ENCODE results near the gene SUSD3. TPM values are rescaled to one million over a fixed set of nuclear protein-coding genes. Genes with fewer than 3 reads are reported as not detected.

Gene SUSD3
- total RNA-seq, 1 experiment from 2014 or later, result 9.0 TPM

GRCh38 chr9:93037476-93037971 is 21.0 kb upstream of the SUSD3 start:
- no peak overlapping the region; the same call in 1 of the 2 replicates for H3K14ac ChIP-seq (ENCODE audit: insufficient read depth, low read length)
- H2BK120ac ChIP-seq (ENCODE audit: low read depth, low read length, poor library complexity, severe bottlenecking), result no peak overlapping the region
- no peak overlapping the region for H2AFZ ChIP-seq (ENCODE audit: low read length)
- no peaks in the 10 kb centered on the region for H3K23me2 ChIP-seq (ENCODE audit: insufficient read length, low read depth, low read length, poor library complexity, severe bottlenecking)
- no peak overlapping the region for H3K27ac ChIP-seq (ENCODE audit: insufficient read length, low read depth, low read length)
- no peak overlapping the region for H2BK15ac ChIP-seq (ENCODE audit: low read depth, low read length)
- H4K5ac ChIP-seq (ENCODE audit: insufficient read length, low read depth, low read length), result no peak overlapping the region
- H2BK12ac ChIP-seq (ENCODE audit: insufficient read length, low read depth, low read length), result no peak overlapping the region
- no peaks in the 10 kb centered on the region for H4K20me1 ChIP-seq (ENCODE audit: control insufficient read depth, insufficient read depth, insufficient read length)
- H3K27me3 ChIP-seq (ENCODE audit: insufficient read depth, low read length), result no peaks in the 10 kb centered on the region
- Mint-ChIP-seq H3K4me3 (no peak overlapping the region), H3K9me3 (peaks cover 0 to 7% of the 10 kb centered on the region in 2 experiments; a peak in 1 of 5 replicates), H3K4me1 (peaks cover 6 to 24% of the 10 kb centered on the region in 2 experiments), H3K27ac (no peak overlapping the region), H3K36me3 (ENCODE audit: insufficient read depth in 1 of 3, low read depth in 3 of 3) (no peaks in the 10 kb centered on the region), H3K27me3 (ENCODE audit: low read depth) (peaks cover 2% of the 10 kb centered on the region)
- no peak overlapping the region for H3K4ac ChIP-seq (ENCODE audit: low read depth, low read length)
- H2BK5ac ChIP-seq (ENCODE audit: insufficient read length, low read length), result no peak overlapping the region
- H2AK5ac ChIP-seq (ENCODE audit: insufficient read length, low read length), result no peak overlapping the region
- no peak overlapping the region for H3K23ac ChIP-seq (ENCODE audit: insufficient read length, low read depth, low read length)
- no peak overlapping the region for H4K8ac ChIP-seq (replicated peaks; ENCODE audit: insufficient read length, low read depth, low read length)
- WGBS (ENCODE audit: extremely low coverage, insufficient read length, low lambda C conversion rate), result no CpG with 5 or more reads among the region's 13 CpGs
- no peak overlapping the region for H3T11ph ChIP-seq (ENCODE audit: low read length)
- no peak overlapping the region for H3K18ac ChIP-seq (ENCODE audit: insufficient read length, low read depth, low read length)
- no peak overlapping the region for H4K91ac ChIP-seq (ENCODE audit: insufficient read length, low read depth, low read length)
- no peaks in the 10 kb centered on the region for H3K79me2 ChIP-seq (ENCODE audit: insufficient read depth, low read length)
- H3K4me2 ChIP-seq (ENCODE audit: insufficient read depth, insufficient read length, low read length), result no peak overlapping the region
- H3K9ac ChIP-seq (ENCODE audit: extremely low read depth, insufficient read length, low read length), result no peak overlapping the region
- no peaks in the 10 kb centered on the region for H3K9me3 ChIP-seq (ENCODE audit: control insufficient read depth, low read depth, low read length)
- no peak overlapping the region for H3K56ac ChIP-seq (ENCODE audit: insufficient read length, low read depth, low read length)
- TF ChIP-seq, protein P1, sequence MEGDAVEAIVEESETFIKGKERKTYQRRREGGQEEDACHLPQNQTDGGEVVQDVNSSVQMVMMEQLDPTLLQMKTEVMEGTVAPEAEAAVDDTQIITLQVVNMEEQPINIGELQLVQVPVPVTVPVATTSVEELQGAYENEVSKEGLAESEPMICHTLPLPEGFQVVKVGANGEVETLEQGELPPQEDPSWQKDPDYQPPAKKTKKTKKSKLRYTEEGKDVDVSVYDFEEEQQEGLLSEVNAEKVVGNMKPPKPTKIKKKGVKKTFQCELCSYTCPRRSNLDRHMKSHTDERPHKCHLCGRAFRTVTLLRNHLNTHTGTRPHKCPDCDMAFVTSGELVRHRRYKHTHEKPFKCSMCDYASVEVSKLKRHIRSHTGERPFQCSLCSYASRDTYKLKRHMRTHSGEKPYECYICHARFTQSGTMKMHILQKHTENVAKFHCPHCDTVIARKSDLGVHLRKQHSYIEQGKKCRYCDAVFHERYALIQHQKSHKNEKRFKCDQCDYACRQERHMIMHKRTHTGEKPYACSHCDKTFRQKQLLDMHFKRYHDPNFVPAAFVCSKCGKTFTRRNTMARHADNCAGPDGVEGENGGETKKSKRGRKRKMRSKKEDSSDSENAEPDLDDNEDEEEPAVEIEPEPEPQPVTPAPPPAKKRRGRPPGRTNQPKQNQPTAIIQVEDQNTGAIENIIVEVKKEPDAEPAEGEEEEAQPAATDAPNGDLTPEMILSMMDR (conservative IDR thresholded peaks at IDR 0.05), result no peak
- H3K79me1 ChIP-seq (ENCODE audit: insufficient read depth, low read depth, low read length, poor library complexity, severe bottlenecking), result no peaks in the 10 kb centered on the region
- DNase-seq, result no peak
- H3K4me1 ChIP-seq (ENCODE audit: insufficient read depth, low read length), result no peaks in the 10 kb centered on the region
- H2BK20ac ChIP-seq (ENCODE audit: low read depth, low read length, poor library complexity, severe bottlenecking), result no peak overlapping the region

Data from H9 (cell line).